DLD1 (cell line): Measurements from ENCODE around the gene CEP63.

Experiments
- in situ Hi-C: cut with HindIII; loops from 2 replicates; pipeline ENCODE4 v1.10.0; 2017; ENCODE audit warnings: low sequenced_read_pairs

CEP63 gene

GRCh38 chr3:134466331-134466730, 19.5 kb upstream of the CEP63 start:
- in situ Hi-C loops, result no loop called here

- in situ Hi-C loops, result no loop called here
Observed at GRCh38 chr3:134468519-134468918, 17.3 kb upstream of the CEP63 start.

- in situ Hi-C loops, result no loop called here
Observed at GRCh38 chr3:134471521-134472193, 14.2 kb upstream of the CEP63 start.

GRCh38 chr3:134472831-134473230, 13.0 kb upstream of the CEP63 start:
- in situ Hi-C loops, result no loop called here

- in situ Hi-C loops, result no loop called here
Observed at GRCh38 chr3:134473868-134474546, 11.8 kb upstream of the CEP63 start.

- in situ Hi-C loops, result loop anchor here (25.0 kb wide), 1 partner anchor 188 kb away; no protein-coding TSS in a partner anchor
Observed at GRCh38 chr3:134474956-134475355, 10.9 kb upstream of the CEP63 start.

GRCh38 chr3:134476306-134476705, 9.6 kb upstream of the CEP63 start:
- in situ Hi-C loops, result loop anchor here (25.0 kb wide), 1 partner anchor 189 kb away; no protein-coding TSS in a partner anchor

GRCh38 chr3:134477002-134477401, 8.9 kb upstream of the CEP63 start:
- in situ Hi-C loops, result loop anchor here (25.0 kb wide), 1 partner anchor 190 kb away; no protein-coding TSS in a partner anchor

GRCh38 chr3:134477938-134478337, 7.9 kb upstream of the CEP63 start:
- in situ Hi-C loops, result loop anchor here (25.0 kb wide), 1 partner anchor 191 kb away; no protein-coding TSS in a partner anchor

GRCh38 chr3:134480546-134480945, 5.3 kb upstream of the CEP63 start:
- in situ Hi-C loops, result loop anchor here (25.0 kb wide), 1 partner anchor 193 kb away; no protein-coding TSS in a partner anchor

GRCh38 chr3:134481166-134481565, 4.7 kb upstream of the CEP63 start:
- in situ Hi-C loops, result loop anchor here (25.0 kb wide), 1 partner anchor 194 kb away; no protein-coding TSS in a partner anchor

GRCh38 chr3:134482622-134483021, 3.2 kb upstream of the CEP63 start:
- in situ Hi-C loops, result loop anchor here (25.0 kb wide), 1 partner anchor 195 kb away; no protein-coding TSS in a partner anchor

- in situ Hi-C loops, result loop anchor here (25.0 kb wide), 1 partner anchor 196 kb away; no protein-coding TSS in a partner anchor
Observed at GRCh38 chr3:134483195-134483900, 2.5 kb upstream of the CEP63 start.

GRCh38 chr3:134485075-134485717, 661 bp upstream of the CEP63 start:
- in situ Hi-C loops, result loop anchor here (25.0 kb wide), 1 partner anchor 198 kb away; no protein-coding TSS in a partner anchor

GRCh38 chr3:134486577-134487041, 752 bp downstream of the CEP63 start:
- in situ Hi-C loops, result loop anchor here (25.0 kb wide), 1 partner anchor 199 kb away; no protein-coding TSS in a partner anchor

- in situ Hi-C loops, result loop anchor here (25.0 kb wide), 1 partner anchor 200 kb away; no protein-coding TSS in a partner anchor
Observed at GRCh38 chr3:134487406-134487805, 1.5 kb downstream of the CEP63 start.

- in situ Hi-C loops, result loop anchor here (25.0 kb wide), 1 partner anchor 207 kb away; no protein-coding TSS in a partner anchor
Observed at GRCh38 chr3:134494495-134494894, 8.6 kb downstream of the CEP63 start.

- in situ Hi-C loops, result loop anchor here (25.0 kb wide), 1 partner anchor 209 kb away; no protein-coding TSS in a partner anchor
Observed at GRCh38 chr3:134495980-134496379, 10.1 kb downstream of the CEP63 start.

- in situ Hi-C loops, result loop anchor here (25.0 kb wide), 1 partner anchor 209 kb away; no protein-coding TSS in a partner anchor
Observed at GRCh38 chr3:134496471-134497071, 10.7 kb downstream of the CEP63 start.

GRCh38 chr3:134503266-134503665, 17.4 kb downstream of the CEP63 start:
- in situ Hi-C loops, result no loop called here
